Keratinocyte (primary cell): Measurements from ENCODE around the gene ZIC4. TPM values are rescaled to one million over a fixed set of nuclear protein-coding genes. Genes with fewer than 3 reads are reported as not detected.

Experiments
- DNase-seq: peaks from one replicate; pipeline ENCODE4 v3.0.0-alpha.2; 2011; ENCODE audit warnings: low read depth, missing footprints, low spot score
- FAIRE-seq: peaks from 2 replicates; lab custom pipeline; 2011; peaks lifted over from hg19 to GRCh38; lab: Jason Lieb, UNC
- H2AFZ ChIP-seq: 2 replicates; pipeline ENCODE4 v1.6.0; 2012; ENCODE audit warnings: low read length, control low read depth, inconsistent platforms; ENCODE audit not compliant: control insufficient read depth
- H3K27ac ChIP-seq: 2 replicates; pipeline ENCODE4 v1.5.1; 2011; ENCODE audit warnings: low read length; ENCODE audit not compliant: control insufficient read depth, insufficient read depth
- H3K27me3 ChIP-seq: 3 replicates; pipeline ENCODE4 v1.6.0; 2011; ENCODE audit warnings: low read length; ENCODE audit not compliant: control insufficient read depth, insufficient read depth; ENCODE audit errors: extremely low read depth
- H3K36me3 ChIP-seq, 2 experiments: 2 replicates in 1 of 2; 3 replicates in 1 of 2; pipeline ENCODE4 v1.5.1; 2011; ENCODE audit warnings: low read length in 2 of 2, mild to moderate bottlenecking in 1 of 2; ENCODE audit not compliant: control insufficient read depth in 2 of 2, insufficient read depth in 2 of 2; ENCODE audit errors: extremely low read depth in 1 of 2
- H3K4me1 ChIP-seq: 3 replicates; pipeline ENCODE4 v1.5.1; 2011; ENCODE audit warnings: low read length; ENCODE audit not compliant: control insufficient read depth, insufficient read depth; ENCODE audit errors: extremely low read depth
- H3K4me2 ChIP-seq: 3 replicates; pipeline ENCODE4 v1.6.0; 2011; ENCODE audit warnings: low read depth, low read length; ENCODE audit not compliant: control insufficient read depth, insufficient read depth; ENCODE audit errors: extremely low read depth
- H3K4me3 ChIP-seq, 3 experiments: fragments of 200-600 bp in 1 of 3; sonication (generic) in 1 of 3; 2 replicates in 2 of 3; 3 replicates in 1 of 3; pipeline ENCODE4 v1.5.1; 2011 to 2016; ENCODE audit warnings: low read length in 3 of 3, mild to moderate bottlenecking in 3 of 3, control low read depth in 2 of 3, inconsistent platforms in 1 of 3, low read depth in 1 of 3, mixed read lengths in 1 of 3, mixed run types in 1 of 3, moderate library complexity in 1 of 3; ENCODE audit not compliant: control insufficient read depth in 2 of 3, insufficient read depth in 2 of 3; ENCODE audit errors: extremely low read depth in 1 of 3
- H3K79me2 ChIP-seq: 2 replicates; pipeline ENCODE4 v1.6.0; 2012; ENCODE audit warnings: low read length; ENCODE audit not compliant: control insufficient read depth, insufficient read depth
- H3K9ac ChIP-seq: 3 replicates; pipeline ENCODE4 v1.6.0; 2011; ENCODE audit warnings: low read length; ENCODE audit not compliant: control insufficient read depth, insufficient read depth; ENCODE audit errors: extremely low read depth
- H3K9me1 ChIP-seq: 3 replicates; pipeline ENCODE4 v1.6.0; 2011; ENCODE audit warnings: low read length; ENCODE audit not compliant: control insufficient read depth, insufficient read depth; ENCODE audit errors: extremely low read depth
- H3K9me3 ChIP-seq: 2 replicates; pipeline ENCODE4 v1.5.1; 2012; ENCODE audit warnings: low read depth, low read length; ENCODE audit not compliant: control insufficient read depth
- H4K20me1 ChIP-seq: 3 replicates; pipeline ENCODE4 v1.6.0; 2011; ENCODE audit warnings: low read length; ENCODE audit not compliant: control insufficient read depth, insufficient read depth; ENCODE audit errors: extremely low read depth
- EZH2 ChIP-seq: IDR thresholded peaks from one replicate; pipeline ENCODE4 v1.6.1; 2012; ENCODE audit warnings: inconsistent platforms, mild to moderate bottlenecking, low read length, moderate library complexity
- dilution Hi-C: fragments of 300-500 bp; cut with MboI; formaldehyde crosslinking; loops from one replicate; pipeline ENCODE4 v1.7.0; 2020; ENCODE audit warnings: low sequenced_read_pairs; ENCODE audit not compliant: extremely low pct_ligation_motif_present
- polyA plus RNA-seq, 5 experiments: library from polyadenylated mRNA; depleted of rRNA in 3 of 5; stranded (reverse) in 3 of 5; stranded (forward) in 1 of 5; unstranded in 1 of 5; fragments of >200 nt; gene quantifications; 1 replicate in 1 of 5; 2 replicates in 3 of 5; 3 replicates in 1 of 5; pipeline versions ENCODE4 v1.2.1 to v1.2.3, GENCODE V29; 2011 to 2012; ENCODE audit warnings: missing spikeins in 2 of 5, low read depth in 1 of 5, low replicate concordance in 1 of 5
- TF ChIP-seq, protein P1 (sequence below), 3 experiments: IDR thresholded peaks in 1 of 3; conservative IDR thresholded peaks in 1 of 3; optimal IDR thresholded peaks in 1 of 3; 2 replicates in 2 of 3; 3 replicates in 1 of 3; pipeline versions ENCODE3 to v1.5.1; 2011; ENCODE audit warnings: low read length in 3 of 3, mild to moderate bottlenecking in 3 of 3, moderate library complexity in 2 of 3, control low read depth in 1 of 3, inconsistent platforms in 1 of 3; ENCODE audit not compliant: insufficient read depth in 2 of 3; ENCODE audit errors: extremely low read depth in 1 of 3

The ZIC4 gene
- polyA plus RNA-seq, 1 donor (not counting 4 experiments of a cell fraction or from before 2014, with no cell fraction given), result not detected

DNA sequence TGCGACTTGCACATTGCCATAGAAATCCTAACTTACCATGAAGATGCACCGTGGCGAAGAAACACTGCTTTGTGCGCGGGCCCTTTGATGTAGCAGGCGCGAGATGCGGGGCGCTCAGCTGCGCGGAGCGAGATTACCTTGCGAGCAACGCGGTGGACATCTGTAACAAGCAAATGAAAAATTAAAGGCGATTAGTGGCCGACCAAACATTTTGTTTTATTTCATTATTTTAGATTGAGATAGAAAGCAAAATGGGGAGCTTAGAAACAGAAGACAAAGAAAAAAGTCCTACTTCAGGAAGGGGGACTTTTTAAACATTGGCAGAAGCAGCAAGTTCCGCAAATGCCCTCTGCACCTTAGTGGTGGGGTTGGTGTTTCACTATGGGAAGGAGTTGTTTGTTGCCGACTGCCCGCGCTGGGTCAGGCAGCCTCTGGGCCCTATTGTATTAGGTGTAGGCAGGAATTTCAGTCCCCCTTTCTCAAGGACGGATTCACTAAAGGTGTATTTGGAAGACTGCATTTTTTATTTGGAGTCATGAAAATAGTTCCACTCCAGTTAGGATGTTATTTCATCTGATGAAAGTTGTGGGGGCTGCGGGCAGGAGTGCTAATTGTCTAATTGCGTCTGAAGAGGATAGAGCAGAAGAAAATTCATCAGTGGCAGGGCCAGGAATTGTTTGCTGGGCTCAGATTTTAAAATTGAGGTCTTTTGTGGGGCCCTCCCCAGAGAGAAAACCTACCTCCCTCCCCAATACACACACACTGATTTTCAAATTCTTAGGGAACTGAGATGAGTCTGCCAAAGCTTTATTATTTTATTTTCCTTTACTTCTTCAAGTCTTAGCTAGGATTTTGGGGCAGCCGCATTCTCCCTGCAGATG, 17.4 kb downstream of the ZIC4 start:
- FAIRE-seq (no peak), DNase-seq (no peak)
- Histone ChIP-seq H3K27ac (no peak overlapping the region), H3K27me3 (peaks cover 95% of the 10 kb centered on the region), H2AFZ (no peak overlapping the region), H3K4me1 (no peaks in the 10 kb centered on the region), H4K20me1 (no peaks in the 10 kb centered on the region), H3K79me2 (no peaks in the 10 kb centered on the region), H3K9ac (no peak overlapping the region), H3K4me3 (no peak overlapping the region), H3K9me1 (no peaks in the 10 kb centered on the region), H3K9me3 (peaks cover 11% of the 10 kb centered on the region), H3K4me2 (no peak overlapping the region), H3K36me3 (no peaks in the 10 kb centered on the region)
- dilution Hi-C loops, result no loop called here
- TF ChIP-seq, protein P1, sequence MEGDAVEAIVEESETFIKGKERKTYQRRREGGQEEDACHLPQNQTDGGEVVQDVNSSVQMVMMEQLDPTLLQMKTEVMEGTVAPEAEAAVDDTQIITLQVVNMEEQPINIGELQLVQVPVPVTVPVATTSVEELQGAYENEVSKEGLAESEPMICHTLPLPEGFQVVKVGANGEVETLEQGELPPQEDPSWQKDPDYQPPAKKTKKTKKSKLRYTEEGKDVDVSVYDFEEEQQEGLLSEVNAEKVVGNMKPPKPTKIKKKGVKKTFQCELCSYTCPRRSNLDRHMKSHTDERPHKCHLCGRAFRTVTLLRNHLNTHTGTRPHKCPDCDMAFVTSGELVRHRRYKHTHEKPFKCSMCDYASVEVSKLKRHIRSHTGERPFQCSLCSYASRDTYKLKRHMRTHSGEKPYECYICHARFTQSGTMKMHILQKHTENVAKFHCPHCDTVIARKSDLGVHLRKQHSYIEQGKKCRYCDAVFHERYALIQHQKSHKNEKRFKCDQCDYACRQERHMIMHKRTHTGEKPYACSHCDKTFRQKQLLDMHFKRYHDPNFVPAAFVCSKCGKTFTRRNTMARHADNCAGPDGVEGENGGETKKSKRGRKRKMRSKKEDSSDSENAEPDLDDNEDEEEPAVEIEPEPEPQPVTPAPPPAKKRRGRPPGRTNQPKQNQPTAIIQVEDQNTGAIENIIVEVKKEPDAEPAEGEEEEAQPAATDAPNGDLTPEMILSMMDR (optimal IDR thresholded peaks at IDR 0.05 in 1 of 3, IDR thresholded peaks at IDR 0.05 in 1 of 3, conservative IDR thresholded peaks at IDR 0.05 in 1 of 3; ENCODE audit: extremely low read depth in 1 of 3, insufficient read depth in 2 of 3, low read length in 3 of 3), result no peak
- TF ChIP-seq EZH2, result peak; percentile 6

DNA sequence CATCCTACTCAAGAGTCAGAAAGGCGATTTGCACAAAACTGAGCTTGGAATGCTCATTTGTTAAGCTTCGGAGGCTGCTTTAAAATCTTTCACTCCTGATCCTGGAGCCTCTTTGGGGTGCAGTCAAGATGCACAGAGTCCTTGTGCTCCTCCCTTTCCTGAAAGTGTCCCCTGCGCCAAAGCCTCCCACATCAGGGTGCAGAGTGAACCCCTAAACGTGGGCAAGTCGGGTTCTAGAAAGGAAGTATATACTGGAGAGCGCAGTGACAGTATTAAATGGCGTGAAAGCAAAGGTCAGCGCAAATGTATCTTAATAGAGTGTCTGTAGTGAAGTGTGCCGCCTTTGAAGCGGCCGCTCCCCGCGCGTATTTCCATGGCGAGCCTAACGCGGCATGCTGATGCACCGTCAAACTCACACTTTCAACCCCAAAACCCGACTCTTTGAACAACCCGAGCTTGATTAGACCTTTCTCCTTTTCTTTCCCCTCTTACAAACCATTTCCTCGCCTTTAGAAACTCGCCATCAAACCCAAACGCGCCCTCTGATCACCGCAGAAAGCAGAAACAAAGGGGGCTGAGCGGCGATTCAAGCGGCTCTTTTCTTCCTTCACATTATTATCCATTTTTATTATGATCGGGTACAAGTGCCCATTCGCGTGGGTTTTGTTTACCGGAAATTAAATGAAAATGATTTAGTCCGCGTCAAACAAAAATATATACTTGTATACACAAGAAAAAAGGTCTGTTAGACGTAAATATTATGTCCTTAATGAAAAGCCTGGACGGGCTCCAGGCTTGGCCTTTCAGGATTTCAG, 18.3 kb downstream of the ZIC4 start:
- no peak overlapping the region for H2AFZ ChIP-seq

More for the DNA sequence above, 18.3 kb downstream of the ZIC4 start:
- FAIRE-seq (no peak), DNase-seq (no peak)
- Histone ChIP-seq H3K9me3 (peaks cover 11% of the 10 kb centered on the region), H3K4me2 (no peak overlapping the region), H3K36me3 (no peaks in the 10 kb centered on the region), H3K27me3 (peaks cover 92% of the 10 kb centered on the region), H4K20me1 (no peaks in the 10 kb centered on the region), H3K9me1 (no peaks in the 10 kb centered on the region), H3K4me1 (no peaks in the 10 kb centered on the region), H3K9ac (no peak overlapping the region), H3K27ac (no peak overlapping the region), H3K4me3 (no peak overlapping the region), H3K79me2 (no peaks in the 10 kb centered on the region)
- peak; percentile 43 for TF ChIP-seq EZH2
- TF ChIP-seq, protein P1 (optimal IDR thresholded peaks at IDR 0.05 in 1 of 3, IDR thresholded peaks at IDR 0.05 in 1 of 3, conservative IDR thresholded peaks at IDR 0.05 in 1 of 3; ENCODE audit: extremely low read depth in 1 of 3, insufficient read depth in 2 of 3, low read length in 3 of 3), result no peak
- dilution Hi-C loops, result no loop called here
